Lower leg skin (tissue), 3 donors: ENCODE data around the gene SDK1.

Experiments used
- CTCF ChIP-seq, 3 donors: fragments of 450-650 bp; IDR thresholded peaks; one replicate each; pipeline ENCODE4 v1.5.1; 2016; ENCODE audit warnings: antibody characterized with exemption in 3 of 3, mild to moderate bottlenecking in 3 of 3, moderate library complexity in 2 of 3
- POLR2A ChIP-seq, 2 donors: fragments of 450-650 bp; IDR thresholded peaks; one replicate each; pipeline ENCODE4 v1.6.1; 2016 to 2017; ENCODE audit warnings: antibody characterized with exemption in 2 of 2, mild to moderate bottlenecking in 1 of 2, moderate library complexity in 1 of 2

- no peak for TF ChIP-seq CTCF (IDR thresholded peaks at IDR 0.05)
- no peak for TF ChIP-seq POLR2A (IDR thresholded peaks at IDR 0.05)
Observed at GRCh38 chr7:4086723-4087122, 785.7 kb downstream of the SDK1 start.
